ENCODE results near the gene SLCO2A1.

DNA sequence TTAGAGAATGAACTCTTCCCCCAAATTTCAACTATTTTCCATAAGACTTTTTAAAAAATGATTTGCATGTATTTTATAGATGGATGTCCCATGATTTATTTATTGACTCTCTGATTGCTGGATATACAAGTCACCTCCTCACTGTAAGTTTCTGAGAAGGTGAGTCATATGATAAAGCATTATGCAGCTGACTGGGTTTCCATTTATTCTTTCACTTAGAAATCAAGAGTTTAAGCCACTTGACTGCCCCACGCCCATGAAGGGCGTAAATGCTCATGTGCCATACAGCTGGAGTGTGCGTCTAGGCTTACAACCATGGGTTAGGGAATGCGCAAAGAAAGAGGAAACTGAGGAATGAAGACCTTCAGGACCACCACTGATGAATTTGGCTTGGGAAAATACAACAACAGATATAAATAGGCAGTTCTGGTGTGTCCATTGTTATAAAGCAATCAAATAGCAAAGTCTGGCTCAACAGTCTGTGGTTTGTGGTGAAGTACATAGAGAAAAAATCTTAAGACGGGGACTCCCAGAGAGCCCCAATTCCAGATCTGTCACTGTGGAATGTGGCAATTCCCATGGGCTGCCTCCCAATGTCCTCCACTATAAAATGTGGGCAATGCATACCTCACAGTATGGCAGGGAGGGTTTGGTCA, 20.3 kb downstream of the SLCO2A1 start:
- no peak for TF ChIP-seq POLR2A (IDR thresholded peaks at IDR 0.05)
- TF ChIP-seq, protein P1, sequence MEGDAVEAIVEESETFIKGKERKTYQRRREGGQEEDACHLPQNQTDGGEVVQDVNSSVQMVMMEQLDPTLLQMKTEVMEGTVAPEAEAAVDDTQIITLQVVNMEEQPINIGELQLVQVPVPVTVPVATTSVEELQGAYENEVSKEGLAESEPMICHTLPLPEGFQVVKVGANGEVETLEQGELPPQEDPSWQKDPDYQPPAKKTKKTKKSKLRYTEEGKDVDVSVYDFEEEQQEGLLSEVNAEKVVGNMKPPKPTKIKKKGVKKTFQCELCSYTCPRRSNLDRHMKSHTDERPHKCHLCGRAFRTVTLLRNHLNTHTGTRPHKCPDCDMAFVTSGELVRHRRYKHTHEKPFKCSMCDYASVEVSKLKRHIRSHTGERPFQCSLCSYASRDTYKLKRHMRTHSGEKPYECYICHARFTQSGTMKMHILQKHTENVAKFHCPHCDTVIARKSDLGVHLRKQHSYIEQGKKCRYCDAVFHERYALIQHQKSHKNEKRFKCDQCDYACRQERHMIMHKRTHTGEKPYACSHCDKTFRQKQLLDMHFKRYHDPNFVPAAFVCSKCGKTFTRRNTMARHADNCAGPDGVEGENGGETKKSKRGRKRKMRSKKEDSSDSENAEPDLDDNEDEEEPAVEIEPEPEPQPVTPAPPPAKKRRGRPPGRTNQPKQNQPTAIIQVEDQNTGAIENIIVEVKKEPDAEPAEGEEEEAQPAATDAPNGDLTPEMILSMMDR (IDR thresholded peaks at IDR 0.05): no peak

Measured in breast epithelium (tissue), 3 donors.